ENCODE measurements around the gene POU3F4. TPM values are rescaled to one million over a fixed set of nuclear protein-coding genes. Genes with fewer than 3 reads are reported as not detected.

POU3F4 gene
- polyA plus RNA-seq, 1 donor from 2014 or later = 4.9 TPM

DNA sequence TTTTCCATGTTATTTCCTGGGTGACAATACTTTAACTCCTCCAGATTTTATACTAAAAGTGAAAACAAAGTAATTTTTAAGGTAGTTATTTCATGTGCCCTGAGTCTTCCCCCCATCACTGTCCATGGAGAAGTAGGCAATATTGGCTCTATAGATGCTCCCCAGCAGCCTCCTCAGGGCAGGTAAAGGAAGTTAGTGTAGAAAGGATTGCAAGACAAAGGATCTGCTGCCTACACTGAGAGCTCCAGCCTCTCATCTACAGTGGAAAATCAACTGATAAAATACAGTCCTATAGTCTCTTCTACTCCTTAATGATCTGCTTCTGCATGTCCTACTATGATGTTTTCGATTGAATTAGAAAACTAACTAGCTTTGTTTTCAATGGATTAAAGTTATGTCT is 8.5 kb downstream of the POU3F4 start:
- Histone ChIP-seq H3K79me2 (replicated peaks; ENCODE audit: insufficient read depth, low read length) (no peaks in the 10 kb centered on the region), H4K20me1 (ENCODE audit: insufficient read depth) (no peaks in the 10 kb centered on the region), H3K9ac (ENCODE audit: low read length) (no peak overlapping the region), H3K9me3 (ENCODE audit: low read length) (no peaks in the 10 kb centered on the region), H3K27ac (ENCODE audit: low read length) (no peak overlapping the region), H2AFZ (ENCODE audit: low read depth, low read length) (no peak overlapping the region), H3K4me2 (ENCODE audit: low read length) (no peak overlapping the region), H3K9me2 (ENCODE audit: insufficient read depth, low read length) (no peaks in the 10 kb centered on the region), H3F3A (ENCODE audit: insufficient read depth, low read length, poor library complexity, severe bottlenecking) (no peaks in the 10 kb centered on the region), H3K36me3 (ENCODE audit: insufficient read depth, low read length) (no peaks in the 10 kb centered on the region), H3K27me3 (ENCODE audit: insufficient read depth, low read depth, low read length) (no peaks in the 10 kb centered on the region), H3K4me3 (ENCODE audit: low read length) (no peak overlapping the region)
- TF ChIP-seq, protein P1, sequence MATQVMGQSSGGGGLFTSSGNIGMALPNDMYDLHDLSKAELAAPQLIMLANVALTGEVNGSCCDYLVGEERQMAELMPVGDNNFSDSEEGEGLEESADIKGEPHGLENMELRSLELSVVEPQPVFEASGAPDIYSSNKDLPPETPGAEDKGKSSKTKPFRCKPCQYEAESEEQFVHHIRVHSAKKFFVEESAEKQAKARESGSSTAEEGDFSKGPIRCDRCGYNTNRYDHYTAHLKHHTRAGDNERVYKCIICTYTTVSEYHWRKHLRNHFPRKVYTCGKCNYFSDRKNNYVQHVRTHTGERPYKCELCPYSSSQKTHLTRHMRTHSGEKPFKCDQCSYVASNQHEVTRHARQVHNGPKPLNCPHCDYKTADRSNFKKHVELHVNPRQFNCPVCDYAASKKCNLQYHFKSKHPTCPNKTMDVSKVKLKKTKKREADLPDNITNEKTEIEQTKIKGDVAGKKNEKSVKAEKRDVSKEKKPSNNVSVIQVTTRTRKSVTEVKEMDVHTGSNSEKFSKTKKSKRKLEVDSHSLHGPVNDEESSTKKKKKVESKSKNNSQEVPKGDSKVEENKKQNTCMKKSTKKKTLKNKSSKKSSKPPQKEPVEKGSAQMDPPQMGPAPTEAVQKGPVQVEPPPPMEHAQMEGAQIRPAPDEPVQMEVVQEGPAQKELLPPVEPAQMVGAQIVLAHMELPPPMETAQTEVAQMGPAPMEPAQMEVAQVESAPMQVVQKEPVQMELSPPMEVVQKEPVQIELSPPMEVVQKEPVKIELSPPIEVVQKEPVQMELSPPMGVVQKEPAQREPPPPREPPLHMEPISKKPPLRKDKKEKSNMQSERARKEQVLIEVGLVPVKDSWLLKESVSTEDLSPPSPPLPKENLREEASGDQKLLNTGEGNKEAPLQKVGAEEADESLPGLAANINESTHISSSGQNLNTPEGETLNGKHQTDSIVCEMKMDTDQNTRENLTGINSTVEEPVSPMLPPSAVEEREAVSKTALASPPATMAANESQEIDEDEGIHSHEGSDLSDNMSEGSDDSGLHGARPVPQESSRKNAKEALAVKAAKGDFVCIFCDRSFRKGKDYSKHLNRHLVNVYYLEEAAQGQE (IDR thresholded peaks at IDR 0.05; ENCODE audit: borderline replicate concordance) = no peak
- TF ChIP-seq EP300 (conservative IDR thresholded peaks at IDR 0.05; ENCODE audit: poor library complexity, severe bottlenecking) = no peak
- no peak for TF ChIP-seq MXI1 (conservative IDR thresholded peaks at IDR 0.05; ENCODE audit: poor library complexity, severe bottlenecking)
- TF ChIP-seq, protein P2, sequence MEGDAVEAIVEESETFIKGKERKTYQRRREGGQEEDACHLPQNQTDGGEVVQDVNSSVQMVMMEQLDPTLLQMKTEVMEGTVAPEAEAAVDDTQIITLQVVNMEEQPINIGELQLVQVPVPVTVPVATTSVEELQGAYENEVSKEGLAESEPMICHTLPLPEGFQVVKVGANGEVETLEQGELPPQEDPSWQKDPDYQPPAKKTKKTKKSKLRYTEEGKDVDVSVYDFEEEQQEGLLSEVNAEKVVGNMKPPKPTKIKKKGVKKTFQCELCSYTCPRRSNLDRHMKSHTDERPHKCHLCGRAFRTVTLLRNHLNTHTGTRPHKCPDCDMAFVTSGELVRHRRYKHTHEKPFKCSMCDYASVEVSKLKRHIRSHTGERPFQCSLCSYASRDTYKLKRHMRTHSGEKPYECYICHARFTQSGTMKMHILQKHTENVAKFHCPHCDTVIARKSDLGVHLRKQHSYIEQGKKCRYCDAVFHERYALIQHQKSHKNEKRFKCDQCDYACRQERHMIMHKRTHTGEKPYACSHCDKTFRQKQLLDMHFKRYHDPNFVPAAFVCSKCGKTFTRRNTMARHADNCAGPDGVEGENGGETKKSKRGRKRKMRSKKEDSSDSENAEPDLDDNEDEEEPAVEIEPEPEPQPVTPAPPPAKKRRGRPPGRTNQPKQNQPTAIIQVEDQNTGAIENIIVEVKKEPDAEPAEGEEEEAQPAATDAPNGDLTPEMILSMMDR (IDR thresholded peaks at IDR 0.05; ENCODE audit: poor library complexity, severe bottlenecking) = no peak
- TF ChIP-seq TAF1 (IDR thresholded peaks at IDR 0.05; ENCODE audit: low read depth) = no peak
- TF ChIP-seq SMC3 (conservative IDR thresholded peaks at IDR 0.05; ENCODE audit: poor library complexity) = no peak
- TF ChIP-seq EZH2 (IDR thresholded peaks at IDR 0.05; ENCODE audit: borderline replicate concordance, insufficient read depth, low read length, poor library complexity, severe bottlenecking) = no peak
- no peak for TF ChIP-seq RAD21 (conservative IDR thresholded peaks at IDR 0.05)
- TF ChIP-seq POLR2AphosphoS5 (IDR thresholded peaks at IDR 0.05) = no peak

DNA sequence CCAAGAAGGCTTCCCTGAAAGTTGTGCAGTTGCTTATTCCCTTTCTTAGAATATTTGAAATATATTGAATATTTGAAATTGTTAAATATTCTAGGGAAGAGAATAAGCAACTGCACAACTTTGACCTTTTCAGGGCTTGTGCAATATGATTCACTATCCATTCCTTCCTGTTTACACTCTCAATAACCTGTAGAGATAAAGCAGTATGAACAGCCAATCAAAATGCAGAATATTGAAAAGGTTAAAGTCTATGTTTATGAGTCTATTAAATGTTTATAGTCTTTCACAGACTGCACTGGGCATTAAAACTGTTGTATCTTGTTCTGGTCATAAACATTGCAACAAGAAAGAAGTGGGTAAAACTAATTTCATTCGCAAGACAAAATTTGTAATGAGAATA is 13.8 kb downstream of the POU3F4 start:
- no peaks in the 10 kb centered on the region for H3K9me2 ChIP-seq (ENCODE audit: insufficient read depth, low read length)
- H3K36me3 ChIP-seq (ENCODE audit: insufficient read depth, low read length) = no peaks in the 10 kb centered on the region
- no peaks in the 10 kb centered on the region for H4K20me1 ChIP-seq (ENCODE audit: insufficient read depth)
- H3K79me2 ChIP-seq (replicated peaks; ENCODE audit: insufficient read depth, low read length) = no peaks in the 10 kb centered on the region
- no peak overlapping the region for H3K9ac ChIP-seq (ENCODE audit: low read length)
- H3K4me2 ChIP-seq (ENCODE audit: low read length) = no peak overlapping the region
- no peak overlapping the region for H3K27ac ChIP-seq (ENCODE audit: low read length)
- H2AFZ ChIP-seq (ENCODE audit: low read depth, low read length) = no peak overlapping the region
- H3K9me3 ChIP-seq (ENCODE audit: low read length) = no peaks in the 10 kb centered on the region
- no peak overlapping the region for H3K4me3 ChIP-seq (ENCODE audit: low read length)
- TF ChIP-seq EZH2 (IDR thresholded peaks at IDR 0.05; ENCODE audit: borderline replicate concordance, insufficient read depth, low read length, poor library complexity, severe bottlenecking) (no peak), SMC3 (conservative IDR thresholded peaks at IDR 0.05; ENCODE audit: poor library complexity) (no peak), POLR2AphosphoS5 (IDR thresholded peaks at IDR 0.05) (no peak), EP300 (conservative IDR thresholded peaks at IDR 0.05; ENCODE audit: poor library complexity, severe bottlenecking) (no peak), RAD21 (conservative IDR thresholded peaks at IDR 0.05) (no peak)
- TF ChIP-seq, protein P2 (IDR thresholded peaks at IDR 0.05; ENCODE audit: poor library complexity, severe bottlenecking) = no peak
- TF ChIP-seq, protein P1 (IDR thresholded peaks at IDR 0.05; ENCODE audit: borderline replicate concordance) = no peak
- no peaks in the 10 kb centered on the region for H3K27me3 ChIP-seq (ENCODE audit: insufficient read depth, low read depth, low read length)
- no peaks in the 10 kb centered on the region for H3F3A ChIP-seq (ENCODE audit: insufficient read depth, low read length, poor library complexity, severe bottlenecking)

All from neural cell (in vitro differentiated cells).